Endothelial cell (in vitro differentiated cells): ENCODE data around the gene PPP3CA. TPM values are rescaled to one million over a fixed set of nuclear protein-coding genes. Genes with fewer than 3 reads are reported as not detected.

Experiments used
- DNase-seq: peaks from one replicate; pipeline ENCODE4 v3.0.0; 2021; ENCODE audit warnings: low spot score
- H3K27ac Mint-ChIP-seq: one replicate; pipeline ENCODE4 v1.8.0; 2021; ENCODE audit warnings: mixed read lengths, inconsistent platforms; ENCODE audit not compliant: unreplicated experiment
- H3K27me3 Mint-ChIP-seq: one replicate; pipeline ENCODE4 v1.8.0; 2021; ENCODE audit warnings: mild to moderate bottlenecking, moderate library complexity, mixed read lengths, inconsistent platforms; ENCODE audit not compliant: unreplicated experiment
- H3K36me3 Mint-ChIP-seq: one replicate; pipeline ENCODE4 v1.8.0; 2021; ENCODE audit warnings: mild to moderate bottlenecking, low read depth, mixed read lengths, inconsistent platforms; ENCODE audit not compliant: unreplicated experiment
- H3K4me1 Mint-ChIP-seq: one replicate; pipeline ENCODE4 v1.8.0; 2021; ENCODE audit warnings: mild to moderate bottlenecking, mixed read lengths, inconsistent platforms; ENCODE audit not compliant: unreplicated experiment
- H3K4me3 Mint-ChIP-seq: one replicate; pipeline ENCODE4 v1.8.0; 2021; ENCODE audit warnings: mild to moderate bottlenecking, mixed read lengths, inconsistent platforms; ENCODE audit not compliant: unreplicated experiment
- H3K9me3 Mint-ChIP-seq: one replicate; pipeline ENCODE4 v1.8.0; 2021; ENCODE audit warnings: mixed read lengths, inconsistent platforms; ENCODE audit not compliant: unreplicated experiment
- CTCF ChIP-seq: fragments of 200-600 bp; sonication (generic); IDR thresholded peaks from one replicate; pipeline ENCODE4 v1.5.0; 2021; ENCODE audit warnings: antibody characterized with exemption; ENCODE audit not compliant: unreplicated experiment
- total RNA-seq: library from RNA; stranded (reverse); fragmentation: NEBNext Ultra II Directional; extraction: Animal tissue kit (Norgen Biotek cat#: 25700); gene quantifications from one replicate; pipeline ENCODE4 v1.2.1, GENCODE V29; 2021; ENCODE audit not compliant: unreplicated experiment

PPP3CA gene
- total RNA-seq, 1 donor from 2014 or later: 60.5 TPM

- Mint-ChIP-seq H3K4me3 (no peak overlapping the region), H3K36me3 (no peaks in the 10 kb centered on the region), H3K9me3 (no peaks in the 10 kb centered on the region), H3K4me1 (peaks cover 5% of the 10 kb centered on the region), H3K27me3 (peaks cover 5% of the 10 kb centered on the region), H3K27ac (no peak overlapping the region)
- no peak for TF ChIP-seq CTCF
- DNase-seq: no peak
Observed at GRCh38 chr4:101014417-101014816, 332.9 kb downstream of the PPP3CA start.

GRCh38 chr4:101010987-101011386 is 336.3 kb downstream of the PPP3CA start:
- TF ChIP-seq CTCF: no peak
- Mint-ChIP-seq H3K4me1 (peaks cover 3% of the 10 kb centered on the region), H3K27me3 (peaks cover under 1% of the 10 kb centered on the region), H3K9me3 (no peaks in the 10 kb centered on the region), H3K27ac (no peak overlapping the region), H3K36me3 (no peaks in the 10 kb centered on the region), H3K4me3 (no peak overlapping the region)
- DNase-seq: no peak

- no peak for TF ChIP-seq CTCF
- H3K36me3 Mint-ChIP-seq: no peaks in the 10 kb centered on the region
- H3K27ac Mint-ChIP-seq: no peak overlapping the region
- DNase-seq: no peak
- peaks cover 3% of the 10 kb centered on the region for H3K4me1 Mint-ChIP-seq
- H3K27me3 Mint-ChIP-seq: no peaks in the 10 kb centered on the region
- no peak overlapping the region for H3K4me3 Mint-ChIP-seq
- no peaks in the 10 kb centered on the region for H3K9me3 Mint-ChIP-seq
Observed at GRCh38 chr4:101009471-101009870, 337.9 kb downstream of the PPP3CA start.

GRCh38 chr4:101008503-101008902 is 338.8 kb downstream of the PPP3CA start:
- no peaks in the 10 kb centered on the region for H3K27me3 Mint-ChIP-seq
- no peak for DNase-seq
- H3K4me1 Mint-ChIP-seq: peaks cover 3% of the 10 kb centered on the region
- H3K36me3 Mint-ChIP-seq: no peaks in the 10 kb centered on the region
- H3K4me3 Mint-ChIP-seq: no peak overlapping the region
- TF ChIP-seq CTCF: no peak
- no peaks in the 10 kb centered on the region for H3K9me3 Mint-ChIP-seq
- H3K27ac Mint-ChIP-seq: no peak overlapping the region

GRCh38 chr4:101005659-101006058 is 341.7 kb downstream of the PPP3CA start:
- Mint-ChIP-seq H3K4me3 (no peak overlapping the region), H3K36me3 (no peaks in the 10 kb centered on the region), H3K4me1 (no peaks in the 10 kb centered on the region), H3K9me3 (no peaks in the 10 kb centered on the region), H3K27me3 (no peaks in the 10 kb centered on the region), H3K27ac (no peak overlapping the region)
- TF ChIP-seq CTCF: no peak
- no peak for DNase-seq
